ENCODE measurements around the gene EPB41L5.
"Not testable (repeated sequence)": the region's sequence is repeated elsewhere in the genome, so short reads cannot be mapped to it uniquely, and the experiment has no call there.

The EPB41L5 gene

GRCh38 chr2:120105360-120105759 lies 92.5 kb downstream of the EPB41L5 start:
- DNase-seq = no peak

- DNase-seq = no peak
These were observed 95.2 kb downstream of the EPB41L5 start for GRCh38 chr2:120108049-120108448.

- no peak for DNase-seq
These were observed 95.9 kb downstream of the EPB41L5 start for GRCh38 chr2:120108749-120109148.

GRCh38 chr2:120109186-120110061 lies 96.5 kb downstream of the EPB41L5 start:
- peak; percentile 60 for DNase-seq

- DNase-seq = no peak
These were observed 97.1 kb downstream of the EPB41L5 start for GRCh38 chr2:120110062-120110362.

GRCh38 chr2:120110507-120110906 lies 97.6 kb downstream of the EPB41L5 start:
- DNase-seq = no peak

- DNase-seq = no peak
These were observed 98.3 kb downstream of the EPB41L5 start for GRCh38 chr2:120111193-120111592.

GRCh38 chr2:120118018-120118417 lies 105.1 kb downstream of the EPB41L5 start:
- no peak for DNase-seq

- DNase-seq = no peak
These were observed 105.6 kb downstream of the EPB41L5 start for GRCh38 chr2:120118471-120118870.

GRCh38 chr2:120121337-120121736 lies 108.5 kb downstream of the EPB41L5 start:
- DNase-seq = not testable (repeated sequence)

GRCh38 chr2:120123090-120123489 lies 110.2 kb downstream of the EPB41L5 start:
- no peak for DNase-seq

GRCh38 chr2:120125195-120125594 lies 112.3 kb downstream of the EPB41L5 start:
- no peak for DNase-seq

GRCh38 chr2:120128216-120128615 lies 115.3 kb downstream of the EPB41L5 start:
- no peak for DNase-seq

- DNase-seq = no peak
These were observed 119.3 kb downstream of the EPB41L5 start for GRCh38 chr2:120132190-120132589.

- DNase-seq = no peak
These were observed 119.8 kb downstream of the EPB41L5 start for GRCh38 chr2:120132691-120133090.

GRCh38 chr2:120133572-120134244 lies 120.8 kb downstream of the EPB41L5 start:
- DNase-seq = no peak

GRCh38 chr2:120134263-120134662 lies 121.4 kb downstream of the EPB41L5 start:
- DNase-seq = no peak

- DNase-seq = not testable (repeated sequence)
These were observed 122.1 kb downstream of the EPB41L5 start for GRCh38 chr2:120135013-120135412.

- no peak for DNase-seq
These were observed 128.0 kb downstream of the EPB41L5 start for GRCh38 chr2:120140866-120141265.

GRCh38 chr2:120141300-120142069 lies 128.6 kb downstream of the EPB41L5 start:
- no peak for DNase-seq

- no peak for DNase-seq
These were observed 129.8 kb downstream of the EPB41L5 start for GRCh38 chr2:120142528-120143219.

- no peak for DNase-seq
These were observed 135.4 kb downstream of the EPB41L5 start for GRCh38 chr2:120148229-120148628.

GRCh38 chr2:120148669-120149068 lies 135.8 kb downstream of the EPB41L5 start:
- DNase-seq = no peak
